ENCODE results near the gene CPXM1. TPM values are rescaled to one million over a fixed set of nuclear protein-coding genes. Genes with fewer than 3 reads are reported as not detected.

Gene CPXM1
- total RNA-seq, 1 donor from 2014 or later: 1.0 TPM

Other genes with a start within 250 kb of the CPXM1 start
- gene NOP56, start 148.0 kb downstream of the CPXM1 start, total RNA-seq: 45.6 TPM
- gene IDH3B, start 136.4 kb downstream of the CPXM1 start, total RNA-seq: 277 TPM
- 2.9 TPM for gene EBF4, start 107.8 kb downstream of the CPXM1 start, total RNA-seq
- gene C20orf141, start 14.4 kb upstream of the CPXM1 start, total RNA-seq: not detected
- gene TMEM239, start 15.7 kb upstream of the CPXM1 start, total RNA-seq: not detected
- gene PCED1A, start 40.0 kb upstream of the CPXM1 start, total RNA-seq: 7.3 TPM
- 17.1 TPM for gene VPS16, start 40.1 kb upstream of the CPXM1 start, total RNA-seq
- gene PTPRA, start 72.9 kb upstream of the CPXM1 start, total RNA-seq: 24.2 TPM
- gene GNRH2, start 243.0 kb upstream of the CPXM1 start, total RNA-seq: not detected
- gene MRPS26, start 245.4 kb upstream of the CPXM1 start, total RNA-seq: 49.9 TPM

All from Right ventricle myocardium superior (tissue), 1 donor.